ENCODE measurements around the gene MMP27. TPM values are rescaled to one million over a fixed set of nuclear protein-coding genes. Genes with fewer than 3 reads are reported as not detected.

MMP27 gene
- total RNA-seq, result 1.2 TPM

GRCh38 chr11:102705626-102706025, at the start of gene MMP27:
TSS of gene MMP27 (minus strand) at chr11:102705769. CDS start at chr11:102705714, 55 bp downstream.

GRCh38 chr11:102724904-102725500, 19.4 kb upstream of the MMP27 start, which contains the start of gene MMP8:
TSS of gene MMP8 (minus strand) at chr11:102724954. CDS start at chr11:102724855, 99 bp downstream.

Other genes starting within 250 kb of the MMP27 start
- 9.1 TPM for gene MMP7, start 175.0 kb downstream of the MMP27 start, total RNA-seq
- 0.16 TPM for gene MMP20, start 80.4 kb downstream of the MMP27 start, total RNA-seq
- gene MMP8, start 19.2 kb upstream of the MMP27 start, total RNA-seq, result not detected
- 1.3 TPM for gene MMP10, start 74.9 kb upstream of the MMP27 start, total RNA-seq
- not detected for gene MMP1, start 92.4 kb upstream of the MMP27 start, total RNA-seq
- not detected for gene MMP3, start 137.8 kb upstream of the MMP27 start, total RNA-seq
- gene MMP12, start 169.2 kb upstream of the MMP27 start, total RNA-seq, result not detected
- not detected for gene MMP13, start 250.0 kb upstream of the MMP27 start, total RNA-seq

Measured in camera-type eye (tissue), 1 donor.